NCI-H1417 treated with DMSO at 0.1 percent for 48 hours (cell line): ENCODE measurements around the gene GTF2F1.
"Not testable (repeated sequence)": the region's sequence is repeated elsewhere in the genome, so short reads cannot be mapped to it uniquely, and the experiment has no call there.

Experiments
- DNase-seq: peaks from one replicate; lab custom pipeline; 2025; lab: John Stamatoyannopoulos, UW

GTF2F1 gene

DNA sequence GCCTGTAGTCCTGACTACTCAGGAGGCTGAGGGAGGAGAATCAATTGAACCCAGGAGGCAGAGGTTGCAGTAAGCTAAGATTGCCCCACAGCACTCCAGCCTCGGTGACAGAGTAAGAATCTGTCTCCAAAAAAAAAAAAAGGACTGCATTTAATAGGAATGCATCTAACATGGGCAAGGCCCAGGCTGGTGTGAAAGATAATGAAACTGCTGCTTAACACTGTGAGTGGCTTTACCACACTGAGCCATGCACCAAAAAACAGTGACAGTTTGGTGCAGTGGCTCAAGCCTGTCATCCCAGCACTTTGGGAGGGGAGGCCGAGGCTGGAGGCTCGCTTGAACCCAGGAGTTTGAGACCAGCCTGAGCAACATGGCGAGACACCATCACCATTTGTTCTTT is 8.6 kb downstream of the GTF2F1 start:
- no peak for DNase-seq

DNA sequence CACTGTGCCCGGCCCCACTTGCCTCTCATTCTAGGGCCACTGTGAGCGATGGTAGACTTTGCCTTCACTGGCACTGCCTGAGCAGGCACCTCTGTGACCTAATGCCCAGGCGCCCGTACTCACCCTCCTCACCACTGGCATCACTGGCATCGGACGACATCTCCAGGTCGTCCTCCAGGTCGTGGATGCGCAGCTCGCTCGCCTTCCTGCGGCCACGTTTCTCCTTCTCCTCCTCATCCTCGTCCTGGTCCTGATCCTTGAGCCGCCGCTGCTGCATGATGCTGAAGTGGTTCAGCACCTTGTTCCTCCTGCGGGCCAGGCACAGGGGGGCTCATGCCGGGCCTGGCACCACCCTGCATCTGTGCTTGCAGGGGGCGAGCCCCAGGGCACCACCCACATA is 9.8 kb downstream of the GTF2F1 start:
- DNase-seq, result no peak

GRCh38 chr19:6381030-6381750 is 11.8 kb downstream of the GTF2F1 start:
- DNase-seq, result no peak

- DNase-seq, result no peak
These were observed 13.2 kb downstream of the GTF2F1 start for GRCh38 chr19:6379744-6380143.

DNA sequence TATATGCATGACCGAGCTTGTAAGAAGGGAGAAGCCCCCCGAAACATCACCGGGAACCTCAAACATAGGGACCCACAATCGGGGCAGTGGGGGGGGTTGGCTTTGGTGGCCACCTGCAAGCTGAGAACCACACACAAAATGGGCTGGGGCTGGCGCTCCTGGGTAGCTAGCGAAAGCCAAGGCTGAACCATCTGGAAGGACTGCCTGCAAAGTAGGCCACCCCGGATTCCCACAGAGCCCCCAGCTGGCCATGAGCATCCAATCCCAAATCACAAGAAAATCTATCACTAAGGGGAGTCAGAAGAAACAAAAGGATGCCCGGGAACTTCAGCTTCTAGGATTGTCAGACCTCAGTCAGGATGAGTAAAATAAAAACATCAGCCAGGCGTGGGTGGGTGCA is 14.5 kb downstream of the GTF2F1 start:
- DNase-seq, result no peak

- no peak for DNase-seq
These were observed 14.9 kb downstream of the GTF2F1 start for GRCh38 chr19:6378041-6378440.

DNA sequence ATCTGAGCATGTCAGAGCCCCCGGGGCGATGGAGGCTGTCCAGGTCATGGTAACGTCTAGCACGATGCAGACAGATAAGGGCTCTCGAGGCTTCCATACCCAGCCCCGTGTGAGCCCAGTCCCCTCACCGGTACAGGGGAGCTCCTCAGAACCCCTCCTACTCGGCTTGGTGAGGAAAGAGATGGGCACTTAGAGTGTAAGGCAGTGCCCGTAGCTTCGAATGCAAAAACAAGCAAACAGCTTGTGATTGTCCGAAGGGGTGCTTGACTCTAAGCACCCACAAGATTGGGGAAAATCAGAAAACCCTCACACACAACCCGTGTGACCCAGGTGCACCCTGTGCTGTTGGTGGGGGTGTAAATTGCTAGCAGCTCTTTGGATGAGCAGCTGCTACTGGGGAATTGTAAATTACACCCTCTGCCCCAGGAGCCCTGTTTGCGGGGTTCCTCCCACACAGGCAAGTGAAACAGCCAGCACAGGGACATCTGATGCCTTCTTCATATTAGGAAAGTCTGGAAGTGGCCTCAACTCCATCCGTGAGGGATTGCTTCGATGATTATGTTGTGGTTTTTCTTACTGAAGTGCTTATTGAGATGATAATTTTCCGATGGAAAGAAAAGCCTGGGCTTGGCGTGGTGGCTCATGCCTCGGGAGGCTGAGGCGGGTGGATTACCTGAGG is 16.3 kb downstream of the GTF2F1 start:
- no peak for DNase-seq

GRCh38 chr19:6375411-6376010 is 17.5 kb downstream of the GTF2F1 start, which contains the start of gene PSPN:
Gene PSPN, minus strand, starts transcription at chr19:6375933. Its CDS starts 84 bp downstream, at chr19:6375849.
- no peak for DNase-seq

DNA sequence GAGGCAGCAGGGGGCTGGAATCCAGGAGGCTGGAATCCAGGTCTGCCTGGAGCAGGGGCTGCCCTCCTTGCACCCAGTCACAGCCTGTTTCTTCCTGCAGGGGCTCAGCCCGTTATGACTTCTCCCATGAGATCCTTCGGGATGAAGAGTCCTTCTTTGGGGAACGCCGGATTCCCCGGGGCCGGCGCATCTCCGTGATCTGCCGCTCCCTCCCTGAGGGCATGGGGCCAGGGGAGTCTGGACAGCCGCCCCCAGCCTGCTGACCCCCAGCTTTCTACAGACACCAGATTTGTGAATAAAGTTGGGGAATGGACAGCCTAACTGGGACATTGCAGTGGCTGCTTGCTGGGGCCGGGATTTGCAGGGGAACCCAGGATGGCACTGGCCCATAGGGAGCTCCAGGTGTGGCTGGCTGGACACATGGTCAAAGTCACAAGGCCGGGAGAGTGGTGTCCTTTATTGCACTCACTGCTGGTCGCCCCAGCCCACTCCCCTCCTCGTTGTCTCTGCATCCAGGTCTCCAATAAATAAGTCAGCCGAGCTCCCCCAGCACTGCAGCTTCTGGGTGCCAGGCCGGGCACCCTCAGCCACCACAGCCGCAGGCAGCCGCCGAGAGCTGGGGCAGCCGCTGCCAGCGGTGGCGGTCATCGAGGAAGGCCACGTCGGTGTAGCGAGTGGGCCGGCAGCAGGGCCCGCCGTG is 18.1 kb downstream of the GTF2F1 start:
- no peak for DNase-seq

DNA sequence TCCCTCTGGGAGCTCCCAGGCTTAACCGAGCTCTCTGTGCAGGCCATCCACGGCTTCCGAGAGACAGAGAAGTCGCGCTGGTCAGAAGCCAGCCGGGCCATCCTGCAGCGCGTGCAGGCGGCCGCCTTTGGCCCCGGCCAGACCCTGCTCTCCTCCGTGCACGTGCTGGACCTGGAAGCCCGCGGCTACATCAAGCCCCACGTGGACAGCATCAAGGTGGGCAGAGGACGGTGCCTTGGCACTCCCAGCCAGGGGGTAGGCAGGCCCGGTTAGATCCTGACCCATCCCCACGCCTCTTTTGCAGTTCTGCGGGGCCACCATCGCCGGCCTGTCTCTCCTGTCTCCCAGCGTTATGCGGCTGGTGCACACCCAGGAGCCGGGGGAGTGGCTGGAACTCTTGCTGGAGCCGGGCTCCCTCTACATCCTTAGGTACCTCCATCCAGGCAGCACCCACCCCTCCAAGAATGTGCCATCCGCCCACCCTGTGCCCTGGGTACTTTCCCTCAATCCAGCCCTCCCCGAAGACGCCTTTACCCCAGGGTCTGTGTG is 18.7 kb downstream of the GTF2F1 start:
- DNase-seq, result no peak

- DNase-seq, result no peak
These were observed 19.2 kb downstream of the GTF2F1 start for GRCh38 chr19:6373813-6374108.

DNA sequence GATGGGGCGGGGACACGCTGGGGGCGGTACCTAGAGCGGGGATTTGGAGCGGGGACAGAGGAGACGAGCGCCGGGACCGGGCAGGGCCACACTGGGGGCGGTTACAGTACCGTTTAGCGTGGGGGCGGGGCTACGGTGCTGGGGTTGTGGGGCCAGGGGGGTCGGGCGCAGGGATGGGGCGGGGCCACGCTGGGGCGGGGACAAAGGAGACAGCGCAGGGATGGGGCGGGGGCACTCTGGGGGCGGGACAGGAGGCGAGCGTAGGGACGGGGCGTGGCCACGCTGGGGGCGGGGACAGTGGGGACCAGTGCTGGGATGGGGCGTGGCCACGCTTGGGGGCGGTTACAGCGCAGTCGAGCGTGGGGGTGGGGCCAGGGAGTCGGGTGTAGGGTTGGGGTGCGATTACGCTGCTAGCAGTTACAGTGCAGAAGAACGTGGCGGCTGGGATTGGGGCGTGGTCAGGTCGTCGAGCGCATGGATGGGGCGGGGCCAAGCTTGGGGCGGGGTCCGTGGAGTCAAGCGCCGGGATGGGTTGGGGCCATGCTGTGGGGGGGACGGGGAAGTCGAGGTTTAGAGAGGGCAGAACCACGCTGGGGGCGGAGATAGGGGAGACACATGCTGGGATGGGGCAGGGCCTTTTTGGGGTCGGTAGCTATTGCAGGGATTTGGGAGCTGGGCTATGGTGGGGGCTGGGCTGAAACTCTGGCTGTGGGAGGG is 19.7 kb downstream of the GTF2F1 start:
- peak; percentile 92 for DNase-seq

DNA sequence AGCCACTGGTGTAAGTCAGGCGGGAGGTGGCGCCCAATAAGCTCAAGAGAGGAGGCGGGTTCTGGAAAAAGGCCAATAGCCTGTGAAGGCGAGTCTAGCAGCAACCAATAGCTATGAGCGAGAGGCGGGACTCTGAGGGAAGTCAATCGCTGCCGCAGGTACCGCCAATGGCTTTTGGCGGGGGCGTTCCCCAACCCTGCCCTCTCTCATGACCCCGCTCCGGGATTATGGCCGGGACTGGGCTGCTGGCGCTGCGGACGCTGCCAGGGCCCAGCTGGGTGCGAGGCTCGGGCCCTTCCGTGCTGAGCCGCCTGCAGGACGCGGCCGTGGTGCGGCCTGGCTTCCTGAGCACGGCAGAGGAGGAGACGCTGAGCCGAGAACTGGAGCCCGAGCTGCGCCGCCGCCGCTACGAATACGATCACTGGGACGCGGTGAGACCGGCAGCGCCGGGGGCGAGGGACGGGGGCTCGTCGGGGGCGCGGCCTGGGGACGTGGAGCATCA is 20.3 kb downstream of the GTF2F1 start, which contains the start of gene ALKBH7:
TSS of gene ALKBH7 (plus strand) at position 201 of the 502 bp plus-strand sequence. CDS start at position 228, 27 bp downstream.
- peak; percentile 99 for DNase-seq

DNA sequence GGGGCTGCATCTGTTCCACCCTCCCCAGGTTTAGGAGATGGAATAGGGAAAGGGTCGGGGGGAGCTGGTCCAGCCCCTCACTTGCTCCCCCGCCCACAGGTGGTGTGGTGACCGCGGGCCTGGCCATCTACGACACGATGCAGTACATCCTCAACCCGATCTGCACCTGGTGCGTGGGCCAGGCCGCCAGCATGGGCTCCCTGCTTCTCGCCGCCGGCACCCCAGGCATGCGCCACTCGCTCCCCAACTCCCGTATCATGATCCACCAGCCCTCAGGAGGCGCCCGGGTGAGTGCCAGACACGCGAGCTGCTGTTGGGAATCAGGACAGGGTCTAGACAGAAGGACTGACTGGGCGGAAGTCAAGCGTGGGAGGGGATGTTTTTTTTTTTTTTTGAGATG is 28.6 kb downstream of the GTF2F1 start:
- no peak for DNase-seq

GRCh38 chr19:6362351-6362801 is 30.6 kb downstream of the GTF2F1 start:
- DNase-seq, result no peak

GRCh38 chr19:6362027-6362350 is 31.0 kb downstream of the GTF2F1 start:
- no peak for DNase-seq

- not testable (repeated sequence) for DNase-seq
These were observed 32.1 kb downstream of the GTF2F1 start for GRCh38 chr19:6360857-6361216.

GRCh38 chr19:6360445-6360844 is 32.5 kb downstream of the GTF2F1 start:
- not testable (repeated sequence) for DNase-seq

DNA sequence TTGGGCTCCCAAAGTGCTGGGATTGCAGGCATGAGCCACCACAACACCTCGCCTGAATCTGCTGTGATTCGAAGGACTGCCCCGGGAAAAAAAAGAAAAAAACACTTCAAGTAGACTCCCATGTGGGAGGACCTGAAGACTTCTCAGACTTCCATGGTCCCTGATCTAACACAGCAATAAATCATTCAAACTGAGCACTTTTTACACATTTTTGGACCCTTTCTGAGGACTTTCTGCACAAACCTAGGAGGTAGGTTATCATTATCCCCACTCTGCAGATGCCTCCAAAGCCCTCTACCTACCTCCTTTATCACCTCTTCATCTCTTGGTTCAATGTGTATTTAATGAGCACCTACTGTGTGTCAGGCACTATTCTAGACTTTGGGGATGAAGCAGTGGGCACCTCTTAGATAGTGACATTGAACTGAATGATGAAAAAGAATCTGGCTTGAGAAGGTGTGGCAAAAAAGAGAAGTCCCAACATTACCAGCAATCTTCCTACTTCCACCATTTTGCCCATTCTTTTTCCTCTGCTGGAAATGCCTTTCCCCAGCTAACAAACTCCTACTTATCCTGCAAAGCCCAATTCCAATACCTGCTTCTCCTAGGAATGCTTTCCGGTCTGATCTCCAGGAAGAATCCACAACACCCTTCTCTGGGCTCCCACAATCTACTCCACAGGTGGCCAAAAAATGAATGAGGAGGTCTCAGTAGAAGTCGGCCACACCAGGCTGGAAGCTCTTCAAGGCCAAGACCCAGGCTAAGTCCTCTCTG is 33.2 kb downstream of the GTF2F1 start:
- DNase-seq, result no peak

DNA sequence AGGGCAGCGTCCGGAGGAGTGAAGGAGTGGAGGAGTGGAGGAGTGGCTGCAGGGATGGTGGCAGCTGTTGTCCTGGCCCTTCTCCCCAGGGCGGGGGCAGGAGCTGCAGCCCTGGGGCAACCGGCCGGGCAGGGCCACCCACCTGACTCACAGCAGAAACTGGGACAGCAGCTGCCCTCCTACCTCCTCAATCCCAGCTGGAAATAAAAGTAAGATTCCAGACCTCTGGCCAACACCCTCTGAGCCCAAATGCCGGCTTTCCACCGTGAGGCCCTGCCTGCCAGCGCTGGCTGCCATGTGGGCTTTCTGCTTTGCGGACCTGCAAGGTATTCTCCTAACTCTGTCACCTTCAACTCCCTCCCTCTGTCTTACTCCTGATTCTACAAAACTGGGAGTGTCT is 35.0 kb downstream of the GTF2F1 start:
- DNase-seq, result no peak

GRCh38 chr19:6357174-6357573 is 35.8 kb downstream of the GTF2F1 start:
- no peak for DNase-seq
